ENCODE measurements around the gene MAZ.
A peak's percentile ranks its signal among the peaks of the same experiment; 100 is the strongest.
"Not testable (repeated sequence)": the region's sequence is repeated elsewhere in the genome, so short reads cannot be mapped to it uniquely, and the experiment has no call there.

The MAZ gene

DNA sequence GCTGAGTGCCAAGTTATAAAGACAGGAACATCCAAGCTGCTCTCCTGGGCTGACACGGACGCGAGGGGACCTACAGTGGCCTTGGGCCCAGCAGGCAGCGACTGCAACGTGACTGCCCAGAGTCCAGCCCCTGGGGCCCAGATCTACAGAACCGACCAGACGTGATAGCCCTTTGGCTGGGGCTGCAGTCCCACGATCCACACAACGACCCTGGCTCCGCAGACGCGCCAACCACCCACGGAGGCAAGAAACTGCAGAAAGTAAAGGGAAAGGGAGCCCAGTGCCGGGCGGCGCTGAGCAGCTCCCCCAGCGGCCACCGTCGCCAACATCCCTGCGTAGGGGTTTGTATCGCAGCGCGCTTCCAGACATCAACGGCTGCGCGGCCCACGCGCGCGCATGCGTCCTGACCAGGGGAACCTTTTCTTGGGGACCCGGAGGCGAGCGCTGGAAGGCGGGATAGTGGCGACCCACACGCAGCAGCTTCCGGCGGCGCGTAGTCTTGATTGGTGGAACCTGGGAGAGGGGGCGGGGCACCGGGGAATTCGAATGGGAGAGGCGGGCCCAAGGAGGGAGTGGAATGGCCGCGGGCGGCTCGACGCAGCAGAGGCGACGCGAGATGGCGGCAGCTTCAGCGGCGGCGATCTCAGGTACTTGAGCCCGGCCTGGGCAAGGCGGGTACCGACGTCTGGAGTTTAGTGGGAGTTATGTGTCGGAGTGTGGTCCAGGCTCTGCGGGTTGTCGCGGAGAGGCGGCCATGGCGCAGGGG, 16.0 kb upstream of the MAZ start, which contains the start of gene KIF22:
Gene KIF22, plus strand, starts transcription at position 569 of the 766 bp plus-strand sequence. Its CDS starts 9 bp downstream, at position 578.
- H3K4me3 ChIP-seq (ENCODE audit: low read length), result peak within 1 kb of the TSS; percentile 82
- peaks cover 19% of the 10 kb centered on the region for H3K36me3 ChIP-seq (ENCODE audit: insufficient read depth, low read depth, low read length)
- peaks cover 4% of the 10 kb centered on the region; the same call in 1 of the 2 replicates for H3K27me3 ChIP-seq (ENCODE audit: insufficient read depth, low read length)
- H3K9ac ChIP-seq (ENCODE audit: low read depth, low read length), result peak within 1 kb of the TSS; percentile 99
- no peaks in the 10 kb centered on the region for H3K9me3 ChIP-seq (ENCODE audit: insufficient read depth, low read depth, low read length)
- H3K4me1 ChIP-seq (ENCODE audit: insufficient read depth, low read length), result peaks cover 11% of the 10 kb centered on the region
- peak within 1 kb of the TSS; percentile 88 for H3K27ac ChIP-seq (ENCODE audit: low read length)

DNA sequence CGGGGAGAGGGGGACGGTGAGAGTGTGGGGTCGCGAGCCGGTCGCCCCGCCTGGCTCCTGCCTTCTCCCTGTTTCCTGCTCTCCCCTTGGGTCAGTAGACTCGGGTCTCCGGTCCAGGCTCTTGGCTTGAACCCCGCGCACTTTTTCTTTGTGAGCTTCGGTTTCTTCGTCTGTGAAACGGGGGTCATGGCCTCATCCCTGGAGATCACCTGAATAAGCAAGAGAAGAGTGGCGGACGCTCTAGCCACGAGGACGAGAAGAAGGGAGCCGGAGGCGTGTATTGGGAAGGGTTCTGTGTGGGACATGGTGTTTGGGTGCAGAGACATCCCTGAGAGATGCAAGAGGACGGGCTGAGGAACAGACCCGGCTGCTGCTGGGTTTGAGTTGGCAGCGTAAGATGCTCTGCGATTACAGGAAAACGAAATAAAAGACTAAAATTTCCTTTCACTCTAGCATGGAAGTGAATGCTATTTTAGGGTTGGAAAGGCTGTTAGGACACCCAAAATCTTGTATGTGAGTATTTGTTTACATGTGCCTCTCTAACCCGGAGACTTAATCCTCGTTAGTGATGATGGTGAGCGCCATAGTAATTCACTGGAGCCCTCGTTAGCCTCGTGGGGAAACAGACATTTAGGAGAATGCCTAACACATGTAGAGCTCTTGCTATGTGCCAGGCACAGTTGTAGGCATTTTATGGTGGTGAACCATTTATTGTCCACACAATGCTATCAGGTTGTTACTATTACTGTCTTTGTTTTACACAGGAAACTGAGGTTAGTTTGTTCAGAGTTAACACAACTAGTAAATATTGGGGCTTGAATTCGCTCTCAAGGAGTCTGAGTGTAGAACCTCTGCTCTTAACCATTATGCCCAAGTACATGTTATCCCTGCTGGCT, 15.1 kb upstream of the MAZ start:
- H3K9ac ChIP-seq (ENCODE audit: low read depth, low read length), result peak overlapping the region; percentile 99
- no peaks in the 10 kb centered on the region for H3K9me3 ChIP-seq (ENCODE audit: insufficient read depth, low read depth, low read length)
- H3K4me3 ChIP-seq (ENCODE audit: low read length), result peak overlapping the region; percentile 82
- no peaks in the 10 kb centered on the region for H3K27me3 ChIP-seq (ENCODE audit: insufficient read depth, low read length)
- H3K4me1 ChIP-seq (ENCODE audit: insufficient read depth, low read length), result peaks cover 11% of the 10 kb centered on the region
- peak overlapping the region; percentile 79 for H3K27ac ChIP-seq (ENCODE audit: low read length)
- peaks cover 25% of the 10 kb centered on the region for H3K36me3 ChIP-seq (ENCODE audit: insufficient read depth, low read depth, low read length)

DNA sequence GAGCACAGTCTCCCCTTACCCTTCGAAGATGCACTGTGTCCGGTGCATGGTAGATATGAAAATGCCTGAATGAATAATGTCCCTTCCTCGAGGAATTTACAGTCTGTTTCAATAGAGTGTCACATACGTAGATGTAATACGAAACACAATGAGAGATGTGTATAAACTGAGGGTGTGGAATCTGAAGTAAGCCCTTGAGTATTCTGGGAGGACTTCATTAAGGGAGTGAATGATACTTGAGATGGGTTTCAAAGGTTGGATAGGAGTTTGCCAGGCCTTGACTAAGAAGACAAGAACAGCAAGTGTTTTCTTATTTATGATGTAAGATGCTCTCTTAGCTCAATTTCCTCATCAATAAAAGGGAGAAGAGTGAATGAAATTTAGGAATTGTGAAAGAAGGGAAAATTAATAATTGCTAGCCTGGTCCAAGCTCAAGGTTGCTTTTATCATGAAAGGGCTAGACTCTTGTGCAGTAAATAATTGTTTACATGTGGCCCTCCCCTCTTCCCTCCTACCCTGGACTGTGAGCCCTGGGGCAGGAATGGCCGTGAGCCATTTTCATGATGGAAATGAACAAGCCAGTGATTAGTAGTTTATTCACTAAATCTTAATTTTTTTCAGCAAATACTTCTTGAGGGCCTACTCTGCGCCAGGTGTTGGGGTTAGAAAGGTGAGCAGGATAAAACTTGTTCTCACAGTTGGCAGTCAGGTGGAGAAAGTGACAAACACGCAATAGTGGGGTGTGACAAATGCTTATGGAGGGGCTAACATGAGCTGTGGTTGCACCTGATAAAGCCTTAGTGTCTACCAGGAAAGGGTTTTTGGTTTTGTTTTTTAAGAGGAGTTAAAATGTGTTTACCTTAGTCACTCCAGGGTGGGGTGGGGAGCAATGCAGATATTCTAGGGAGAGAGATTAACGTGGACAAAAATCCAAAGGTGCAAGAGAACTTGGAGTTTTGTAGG, 14.2 kb upstream of the MAZ start:
- Histone ChIP-seq H3K4me1 (ENCODE audit: insufficient read depth, low read length) (peaks cover 11% of the 10 kb centered on the region), H3K27ac (ENCODE audit: low read length) (no peak overlapping the region), H3K4me3 (ENCODE audit: low read length) (peak overlapping the region; percentile 82), H3K9me3 (ENCODE audit: insufficient read depth, low read depth, low read length) (no peaks in the 10 kb centered on the region), H3K9ac (ENCODE audit: low read depth, low read length) (peak overlapping the region; percentile 99), H3K27me3 (ENCODE audit: insufficient read depth, low read length) (no peaks in the 10 kb centered on the region), H3K36me3 (ENCODE audit: insufficient read depth, low read depth, low read length) (peaks cover 34% of the 10 kb centered on the region)

DNA sequence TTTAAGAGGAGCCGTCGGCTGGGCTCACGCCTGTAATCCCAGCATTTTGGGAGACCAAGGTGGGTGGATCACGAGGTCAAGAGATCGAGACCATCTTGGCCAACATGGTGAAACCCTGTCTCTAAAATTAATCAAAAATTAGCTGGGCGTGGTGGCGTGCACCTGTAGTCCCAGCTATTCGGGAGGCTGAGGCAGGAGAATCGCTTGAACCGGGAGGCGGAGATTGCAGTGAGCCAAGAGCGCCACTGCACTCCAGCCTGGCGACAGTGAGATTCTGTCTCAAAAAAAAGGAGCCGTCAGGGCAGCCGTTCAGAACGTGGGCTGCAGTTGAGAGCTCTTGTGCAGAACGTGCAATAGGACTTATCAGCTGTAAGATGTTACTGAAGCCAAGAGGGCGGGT, 13.2 kb upstream of the MAZ start:
- H3K9ac ChIP-seq (ENCODE audit: low read depth, low read length); H3K4me3 ChIP-seq (ENCODE audit: low read length); H3K27me3 ChIP-seq (ENCODE audit: insufficient read depth, low read length); H3K9me3 ChIP-seq (ENCODE audit: insufficient read depth, low read depth, low read length); H3K27ac ChIP-seq (ENCODE audit: low read length): not testable (repeated sequence)
- peaks cover 45% of the 10 kb centered on the region for H3K36me3 ChIP-seq (ENCODE audit: insufficient read depth, low read depth, low read length)
- peaks cover 11% of the 10 kb centered on the region for H3K4me1 ChIP-seq (ENCODE audit: insufficient read depth, low read length)

DNA sequence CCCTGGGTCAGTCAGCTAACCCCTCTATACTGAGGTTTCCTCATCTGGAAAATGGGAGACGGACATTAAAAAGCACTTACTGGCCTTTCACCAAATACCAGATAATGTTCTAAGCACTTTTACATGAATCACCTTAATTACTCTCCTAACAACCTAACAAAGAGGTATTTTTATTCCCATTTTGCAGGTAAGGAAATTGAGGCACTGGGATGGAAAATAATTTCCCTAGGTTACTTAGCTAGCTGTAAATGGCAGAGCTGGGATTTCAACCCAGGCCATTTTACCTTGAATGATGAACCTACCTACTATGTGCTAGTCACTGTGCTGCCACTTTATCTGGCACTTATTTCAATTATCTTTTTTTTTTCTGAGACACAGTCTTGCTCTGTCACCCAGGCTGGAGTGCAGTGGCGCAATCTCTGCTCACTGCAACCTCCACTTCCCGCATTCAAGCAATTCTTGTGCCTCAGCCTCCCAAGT, 12.1 kb upstream of the MAZ start:
- Histone ChIP-seq H3K9me3 (ENCODE audit: insufficient read depth, low read depth, low read length) (no peaks in the 10 kb centered on the region), H3K4me3 (ENCODE audit: low read length) (no peak overlapping the region), H3K4me1 (ENCODE audit: insufficient read depth, low read length) (peaks cover 11% of the 10 kb centered on the region), H3K36me3 (ENCODE audit: insufficient read depth, low read depth, low read length) (peaks cover 56% of the 10 kb centered on the region), H3K9ac (ENCODE audit: low read depth, low read length) (no peak overlapping the region), H3K27me3 (ENCODE audit: insufficient read depth, low read length) (no peaks in the 10 kb centered on the region), H3K27ac (ENCODE audit: low read length) (no peak overlapping the region)

DNA sequence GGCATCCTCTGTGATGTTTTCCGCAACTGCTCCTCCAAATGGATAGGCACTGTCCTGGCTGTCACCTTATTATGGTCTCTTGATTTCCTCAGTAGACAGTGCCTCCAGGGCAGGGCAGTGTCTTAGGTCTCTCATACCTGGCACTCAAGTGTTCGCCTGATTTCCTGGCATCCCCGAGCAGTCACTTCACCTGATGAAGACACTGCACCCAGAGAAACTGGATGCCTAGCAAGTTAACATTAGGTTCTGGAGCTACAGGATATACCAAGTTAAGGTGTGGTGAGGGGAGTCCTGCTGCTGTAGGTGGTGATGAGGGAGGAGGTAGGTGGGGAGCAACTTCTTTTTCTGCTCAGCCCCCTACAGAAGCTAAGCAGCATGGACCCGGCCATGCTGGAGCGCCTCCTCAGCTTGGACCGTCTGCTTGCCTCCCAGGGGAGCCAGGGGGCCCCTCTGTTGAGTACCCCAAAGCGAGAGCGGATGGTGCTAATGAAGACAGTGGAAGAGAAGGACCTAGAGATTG, 3.9 kb upstream of the MAZ start:
- H3K36me3 ChIP-seq (ENCODE audit: insufficient read depth, low read depth, low read length), result peaks cover 71% of the 10 kb centered on the region
- peaks cover 13% of the 10 kb centered on the region for H3K4me1 ChIP-seq (ENCODE audit: insufficient read depth, low read length)
- no peak overlapping the region for H3K27ac ChIP-seq (ENCODE audit: low read length)
- no peaks in the 10 kb centered on the region for H3K9me3 ChIP-seq (ENCODE audit: insufficient read depth, low read depth, low read length)
- H3K27me3 ChIP-seq (ENCODE audit: insufficient read depth, low read length), result no peaks in the 10 kb centered on the region
- no peak overlapping the region for H3K4me3 ChIP-seq (ENCODE audit: low read length)
- H3K9ac ChIP-seq (ENCODE audit: low read depth, low read length), result no peak overlapping the region

DNA sequence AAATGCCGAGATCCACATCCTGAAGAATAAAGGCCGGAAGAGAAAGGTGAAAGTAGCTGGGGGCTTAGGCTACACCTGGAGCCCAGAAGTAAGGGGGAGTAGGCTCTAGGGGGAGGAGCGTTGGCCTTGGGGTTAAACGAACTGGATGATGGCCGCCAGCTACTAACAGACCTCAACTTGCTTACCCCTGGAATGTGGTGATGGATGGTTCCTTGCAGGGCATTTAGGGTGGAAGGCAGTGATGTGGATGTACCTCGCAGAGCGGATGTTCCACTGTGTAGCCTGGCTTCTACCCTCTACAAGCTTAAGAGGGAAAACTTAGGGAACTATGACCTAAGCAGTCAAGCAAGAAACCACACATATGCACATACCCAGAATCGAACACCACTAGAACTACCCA, 2.3 kb upstream of the MAZ start:
- Histone ChIP-seq H3K27ac (ENCODE audit: low read length) (peak overlapping the region; percentile 93), H3K4me3 (ENCODE audit: low read length) (peak overlapping the region; percentile 86), H3K4me1 (ENCODE audit: insufficient read depth, low read length) (peaks cover 18% of the 10 kb centered on the region), H3K36me3 (ENCODE audit: insufficient read depth, low read depth, low read length) (peaks cover 70% of the 10 kb centered on the region), H3K9ac (ENCODE audit: low read depth, low read length) (peak overlapping the region; percentile 94; the same call in 1 of the 2 replicates), H3K27me3 (ENCODE audit: insufficient read depth, low read length) (no peaks in the 10 kb centered on the region), H3K9me3 (ENCODE audit: insufficient read depth, low read depth, low read length) (no peaks in the 10 kb centered on the region)

DNA sequence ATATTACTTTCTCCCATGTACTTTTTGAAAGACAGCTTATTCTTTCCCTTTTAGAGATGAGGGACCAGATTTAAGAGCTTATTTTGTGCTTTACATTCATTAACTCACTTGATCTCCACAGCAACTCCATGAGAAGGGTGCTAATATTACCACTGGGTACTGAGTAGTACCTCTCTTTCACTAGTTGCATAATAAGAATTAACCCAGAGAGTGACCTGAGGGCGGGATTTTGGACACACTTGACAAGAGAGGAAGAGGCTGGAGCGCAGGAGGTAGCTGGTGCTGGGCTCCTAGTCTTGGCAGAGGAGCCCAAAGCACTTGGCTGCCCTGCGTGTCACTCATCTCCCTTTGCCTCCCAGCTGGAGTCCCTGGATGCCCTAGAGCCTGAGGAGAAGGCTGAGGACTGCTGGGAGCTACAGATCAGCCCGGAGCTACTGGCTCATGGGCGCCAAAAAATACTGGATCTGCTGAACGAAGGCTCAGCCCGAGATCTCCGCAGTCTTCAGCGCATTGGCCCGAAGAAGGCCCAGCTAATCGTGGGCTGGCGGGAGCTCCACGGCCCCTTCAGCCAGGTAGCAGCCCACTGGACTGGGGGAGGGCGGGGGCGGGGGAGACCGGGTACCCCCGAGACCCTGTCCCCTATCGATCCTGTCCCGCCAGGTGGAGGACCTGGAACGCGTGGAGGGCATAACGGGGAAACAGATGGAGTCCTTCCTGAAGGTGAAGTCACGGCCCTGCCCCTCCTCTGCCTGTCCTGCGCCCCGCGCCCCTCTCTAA, 1.7 kb upstream of the MAZ start:
- peak overlapping the region; percentile 94 for H3K9ac ChIP-seq (ENCODE audit: low read depth, low read length)
- H3K4me3 ChIP-seq (ENCODE audit: low read length), result peak overlapping the region; percentile 86
- peaks cover 19% of the 10 kb centered on the region for H3K4me1 ChIP-seq (ENCODE audit: insufficient read depth, low read length)
- no peaks in the 10 kb centered on the region for H3K9me3 ChIP-seq (ENCODE audit: insufficient read depth, low read depth, low read length)
- H3K27ac ChIP-seq (ENCODE audit: low read length), result peak overlapping the region; percentile 93
- H3K36me3 ChIP-seq (ENCODE audit: insufficient read depth, low read depth, low read length), result peaks cover 69% of the 10 kb centered on the region
- no peaks in the 10 kb centered on the region for H3K27me3 ChIP-seq (ENCODE audit: insufficient read depth, low read length)

DNA sequence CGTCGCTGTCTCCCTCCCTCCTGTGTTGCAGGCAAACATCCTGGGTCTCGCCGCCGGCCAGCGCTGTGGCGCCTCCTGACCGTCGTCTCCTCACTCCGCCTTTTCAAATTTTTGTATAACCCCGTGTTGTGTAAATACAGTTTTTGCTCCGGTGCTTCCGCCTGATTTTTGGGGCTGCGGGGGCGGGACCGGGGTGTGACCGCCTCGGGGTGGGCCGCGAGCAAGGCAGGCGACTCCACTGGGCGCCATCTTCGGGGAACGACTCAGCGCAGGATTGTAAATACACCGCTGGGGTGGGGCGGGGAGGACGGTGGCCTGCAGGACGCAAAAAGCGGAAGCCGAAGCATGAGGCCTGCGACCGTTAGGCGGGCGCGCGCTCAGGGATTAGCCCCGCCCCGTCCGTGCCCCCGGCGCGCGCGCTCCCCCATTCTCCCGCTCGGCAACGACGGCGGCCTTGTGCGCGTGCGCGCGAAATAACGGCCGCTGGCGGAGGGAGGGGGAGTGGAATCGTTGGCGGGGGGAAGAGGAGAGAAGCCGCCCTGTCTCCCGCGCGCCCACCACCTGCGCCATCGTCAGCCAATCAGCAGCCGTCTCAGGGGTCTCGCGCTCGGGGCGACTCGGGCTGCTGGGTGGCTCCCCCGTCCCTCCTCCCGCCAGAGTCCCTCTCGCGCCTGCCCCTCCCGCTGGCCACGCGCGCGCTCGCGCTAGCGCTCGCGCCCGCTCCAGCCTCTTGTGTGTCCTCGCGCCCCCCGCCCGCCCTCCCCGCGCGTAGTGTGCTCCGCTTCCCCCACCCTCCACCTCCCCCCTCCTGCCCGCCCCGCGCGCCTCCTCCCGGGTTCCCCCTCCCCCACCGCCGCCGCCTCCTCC, 864 bp upstream of the MAZ start:
- H3K9me3 ChIP-seq (ENCODE audit: insufficient read depth, low read depth, low read length), result no peaks in the 10 kb centered on the region
- H3K4me1 ChIP-seq (ENCODE audit: insufficient read depth, low read length), result peaks cover 24% of the 10 kb centered on the region
- H3K4me3 ChIP-seq (ENCODE audit: low read length), result peak overlapping the region; percentile 86
- H3K9ac ChIP-seq (ENCODE audit: low read depth, low read length), result peak overlapping the region; percentile 94
- no peaks in the 10 kb centered on the region for H3K27me3 ChIP-seq (ENCODE audit: insufficient read depth, low read length)
- H3K36me3 ChIP-seq (ENCODE audit: insufficient read depth, low read depth, low read length), result peaks cover 71% of the 10 kb centered on the region
- H3K27ac ChIP-seq (ENCODE audit: low read length), result peak overlapping the region; percentile 93

All from iPS-20b (cell line).